ENCODE results near the gene MGAT4C.

The MGAT4C gene

DNA sequence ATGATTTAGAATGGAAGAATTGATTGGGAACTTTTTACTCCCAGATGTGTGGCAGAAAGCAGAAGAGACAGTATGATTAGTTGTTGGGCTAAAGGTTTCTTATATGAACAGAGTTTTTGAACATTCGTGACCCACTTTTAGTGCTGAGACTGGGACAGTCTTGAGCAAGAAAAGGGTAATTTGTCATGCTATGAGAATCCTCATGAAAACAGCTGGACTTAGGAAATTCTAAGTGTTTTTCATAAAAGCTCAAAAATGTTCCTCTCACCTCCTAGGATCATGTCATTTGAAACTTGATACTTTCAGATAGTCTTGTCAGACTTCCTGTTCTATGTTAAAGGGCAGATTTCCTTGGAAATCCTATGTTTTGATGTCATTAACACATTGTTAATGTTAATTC is 86.1 kb downstream of the MGAT4C start:
- TF ChIP-seq, protein P1, sequence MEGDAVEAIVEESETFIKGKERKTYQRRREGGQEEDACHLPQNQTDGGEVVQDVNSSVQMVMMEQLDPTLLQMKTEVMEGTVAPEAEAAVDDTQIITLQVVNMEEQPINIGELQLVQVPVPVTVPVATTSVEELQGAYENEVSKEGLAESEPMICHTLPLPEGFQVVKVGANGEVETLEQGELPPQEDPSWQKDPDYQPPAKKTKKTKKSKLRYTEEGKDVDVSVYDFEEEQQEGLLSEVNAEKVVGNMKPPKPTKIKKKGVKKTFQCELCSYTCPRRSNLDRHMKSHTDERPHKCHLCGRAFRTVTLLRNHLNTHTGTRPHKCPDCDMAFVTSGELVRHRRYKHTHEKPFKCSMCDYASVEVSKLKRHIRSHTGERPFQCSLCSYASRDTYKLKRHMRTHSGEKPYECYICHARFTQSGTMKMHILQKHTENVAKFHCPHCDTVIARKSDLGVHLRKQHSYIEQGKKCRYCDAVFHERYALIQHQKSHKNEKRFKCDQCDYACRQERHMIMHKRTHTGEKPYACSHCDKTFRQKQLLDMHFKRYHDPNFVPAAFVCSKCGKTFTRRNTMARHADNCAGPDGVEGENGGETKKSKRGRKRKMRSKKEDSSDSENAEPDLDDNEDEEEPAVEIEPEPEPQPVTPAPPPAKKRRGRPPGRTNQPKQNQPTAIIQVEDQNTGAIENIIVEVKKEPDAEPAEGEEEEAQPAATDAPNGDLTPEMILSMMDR (conservative IDR thresholded peaks at IDR 0.05): no peak
- H3K27ac ChIP-seq: no peak overlapping the region

DNA sequence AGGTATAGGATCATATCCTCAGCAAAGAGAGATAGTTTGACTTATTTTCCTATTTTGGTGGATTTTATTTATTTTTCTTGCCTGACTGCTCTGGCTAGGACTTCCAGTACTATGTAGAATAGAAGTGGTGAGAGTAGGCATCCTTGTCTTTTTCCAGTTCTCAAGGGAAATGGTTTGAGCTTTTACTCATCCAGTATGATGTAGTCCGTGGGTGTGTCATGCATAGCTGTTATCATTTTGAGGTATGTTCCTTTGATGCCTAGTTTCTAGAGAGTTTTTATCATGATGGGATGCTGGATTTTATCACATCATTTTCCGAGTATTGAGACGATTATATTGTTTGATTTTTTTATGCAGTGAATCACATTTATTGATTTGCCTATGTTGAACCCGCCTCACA is 97.2 kb downstream of the MGAT4C start:
- no peak overlapping the region for H3K27ac ChIP-seq
- TF ChIP-seq, protein P1 (conservative IDR thresholded peaks at IDR 0.05): no peak

DNA sequence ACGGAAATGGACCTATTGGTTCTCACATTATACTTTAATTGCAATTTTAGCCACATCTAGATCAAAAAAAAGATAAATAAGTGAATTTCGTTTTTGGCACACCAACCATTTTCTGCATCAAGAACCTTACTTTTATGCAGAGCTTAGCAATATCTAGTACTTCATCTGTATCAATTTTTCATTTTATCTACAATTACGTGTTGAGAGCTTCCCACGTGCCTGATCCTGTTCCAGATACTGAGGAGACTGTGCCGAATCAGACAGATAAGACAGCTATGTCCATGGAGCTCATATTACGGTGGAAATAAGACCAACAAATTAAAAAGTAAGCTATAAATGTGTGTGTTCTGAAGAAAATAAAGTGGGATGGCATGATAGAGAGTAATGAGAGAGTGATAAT is 101.6 kb downstream of the MGAT4C start:
- TF ChIP-seq, protein P1 (conservative IDR thresholded peaks at IDR 0.05): no peak

DNA sequence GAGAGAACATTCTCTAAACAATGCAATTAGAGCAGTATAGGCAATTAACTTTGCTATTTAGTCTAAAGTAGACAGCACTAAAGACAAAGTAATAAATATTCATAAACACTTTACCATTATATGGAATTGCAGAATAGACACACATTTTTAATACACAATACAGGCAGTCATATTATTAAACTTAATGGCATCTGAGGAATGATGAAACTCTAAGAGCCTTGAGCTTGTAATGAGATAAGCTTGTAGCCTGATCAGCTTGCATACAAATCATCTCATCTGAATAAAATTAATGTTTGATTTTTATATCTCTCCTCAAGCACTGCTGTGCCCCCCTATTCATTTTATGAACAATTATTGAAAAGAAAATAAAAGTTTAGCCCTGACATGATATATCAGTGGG is 107.6 kb downstream of the MGAT4C start:
- TF ChIP-seq, protein P1 (conservative IDR thresholded peaks at IDR 0.05): no peak
- no peak overlapping the region for H3K27ac ChIP-seq

More for the DNA sequence above, 101.6 kb downstream of the MGAT4C start:
- H3K27ac ChIP-seq: no peak overlapping the region

DNA sequence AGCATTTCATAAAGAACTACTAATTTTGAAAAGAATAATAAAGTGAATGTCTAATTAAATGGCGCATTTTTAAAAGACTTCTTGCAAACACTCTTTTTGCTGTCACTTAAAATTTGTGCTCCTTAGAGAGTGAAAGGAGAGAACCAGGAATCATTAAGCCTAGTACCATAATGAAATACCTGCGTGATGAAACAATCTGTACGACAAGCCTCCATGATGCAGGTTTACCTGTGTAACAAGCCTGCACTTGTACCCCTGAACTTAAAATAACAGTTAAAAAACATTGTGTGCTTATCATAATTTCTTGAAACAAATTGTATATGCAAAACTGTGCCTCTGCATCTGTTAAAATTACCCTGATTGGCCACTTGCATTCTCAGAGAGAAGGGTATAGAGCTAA is 108.1 kb downstream of the MGAT4C start:
- H3K27ac ChIP-seq: no peak overlapping the region
- TF ChIP-seq, protein P1 (conservative IDR thresholded peaks at IDR 0.05): no peak

DNA sequence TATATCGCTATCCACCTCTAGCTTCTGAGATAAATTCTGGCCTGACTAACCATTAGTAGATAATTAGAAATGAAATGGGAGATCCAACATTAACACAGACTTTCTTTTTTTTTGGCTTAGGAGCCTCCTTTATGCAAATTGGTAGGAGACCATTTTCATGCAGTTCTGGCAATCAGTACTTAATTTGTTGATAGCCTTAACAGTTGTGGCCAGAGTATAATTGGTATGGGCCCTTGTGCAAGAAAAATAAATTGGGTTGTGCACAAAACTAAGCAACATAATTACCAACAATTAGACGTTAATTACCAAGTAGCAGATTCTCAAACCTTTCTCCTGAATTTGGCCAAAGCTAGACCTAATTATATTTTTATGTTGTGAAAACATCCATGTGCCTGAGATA is 111.0 kb downstream of the MGAT4C start:
- no peak overlapping the region for H3K27ac ChIP-seq
- TF ChIP-seq, protein P1 (conservative IDR thresholded peaks at IDR 0.05): no peak

DNA sequence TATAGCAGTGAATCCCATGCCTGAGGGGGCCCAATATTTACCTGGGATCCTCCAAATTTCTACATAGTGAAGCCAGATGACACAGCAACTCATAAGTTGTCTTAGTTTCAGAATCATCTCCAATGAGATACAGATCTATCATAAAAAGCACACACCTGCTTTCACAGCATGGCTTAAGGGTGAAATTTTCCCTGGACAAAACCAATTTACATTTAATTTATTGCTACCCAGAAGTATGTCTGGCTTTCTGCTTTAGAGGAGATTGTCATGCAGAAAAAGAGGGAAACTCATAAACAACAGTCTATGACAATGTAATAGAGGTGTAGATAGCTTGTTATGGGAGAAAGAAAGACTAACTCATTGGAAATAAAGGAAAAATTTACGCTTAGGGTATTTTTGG is 113.0 kb downstream of the MGAT4C start:
- H3K27ac ChIP-seq: no peak overlapping the region
- TF ChIP-seq, protein P1 (conservative IDR thresholded peaks at IDR 0.05): no peak

DNA sequence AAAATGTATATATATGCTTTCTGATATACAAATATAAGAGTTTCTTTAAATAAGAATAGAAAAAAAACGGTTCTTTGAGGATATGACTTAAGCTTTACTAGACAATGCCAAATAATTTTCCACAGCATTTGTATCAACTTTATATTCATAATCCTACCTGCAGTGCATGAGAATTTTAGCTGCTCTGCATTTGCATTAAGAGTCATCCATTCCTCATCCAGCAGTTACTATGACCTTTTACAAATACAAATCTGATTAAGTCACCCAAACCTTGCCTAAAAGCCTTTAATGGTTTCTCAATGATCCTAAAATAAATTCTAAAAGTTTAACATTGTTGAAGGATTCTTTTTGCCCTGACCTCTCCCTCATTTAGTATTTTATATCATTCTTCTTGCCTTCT is 116.5 kb downstream of the MGAT4C start:
- TF ChIP-seq, protein P1 (conservative IDR thresholded peaks at IDR 0.05): no peak
- no peak overlapping the region for H3K27ac ChIP-seq

Measured in VCaP (cell line).